ENCODE measurements around the gene SAGE1. TPM values are rescaled to one million over a fixed set of nuclear protein-coding genes. Genes with fewer than 3 reads are reported as not detected.

Gene SAGE1
- total and polyA plus RNA-seq, 2 of the 8 experiments (the other 6 are each of a cell fraction or from before 2014, with no cell fraction given): not detected

DNA sequence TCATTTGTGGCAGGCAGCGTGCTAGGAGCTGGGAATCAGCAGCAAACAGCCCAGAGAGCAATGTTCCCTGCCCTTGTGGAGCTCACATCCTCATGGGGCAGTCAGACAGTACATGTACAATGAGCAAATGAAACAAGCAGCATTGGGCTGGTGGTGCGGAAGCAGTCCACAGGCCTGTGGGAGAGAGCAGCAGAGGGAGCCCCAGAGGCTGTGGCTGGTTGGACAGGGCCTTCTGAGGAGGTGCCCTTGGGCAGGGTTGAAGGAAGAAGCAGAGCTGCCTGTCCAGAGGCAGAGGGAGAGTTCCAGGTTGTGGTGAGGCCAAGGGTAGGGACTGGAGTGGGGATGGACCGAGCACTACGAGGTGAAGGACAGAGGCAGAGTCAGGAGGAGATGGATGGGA lies 57.8 kb downstream of the SAGE1 start:
- H3K36me3 ChIP-seq (ENCODE audit: control insufficient read depth in 2 of 4, insufficient read depth in 4 of 4, low read length in 3 of 4): no peaks in the 10 kb centered on the region
- H2BK12ac ChIP-seq (ENCODE audit: low read depth, low read length): no peak overlapping the region
- H2AFZ ChIP-seq (ENCODE audit: low read length): no peak overlapping the region
- no peaks in the 10 kb centered on the region for H3K27me3 ChIP-seq (replicated peaks in 1 of 4; ENCODE audit: control insufficient read depth in 3 of 4, extremely low read depth in 1 of 4, insufficient read depth in 3 of 4, low read length in 3 of 4)
- 83% methylated on average over 2 of the region's 4 CpGs; no CpG with 5 or more reads in 1 of the 2 experiments for WGBS, 2 experiments (ENCODE audit: extremely low coverage in 1 of 2, insufficient coverage in 1 of 2, insufficient read length in 1 of 2, insufficient replicate concordance in 2 of 2, low coverage in 1 of 2, low lambda C conversion rate in 2 of 2, missing lambda C conversion rate in 1 of 2)
- no peaks in the 10 kb centered on the region for H3K4me1 ChIP-seq (replicated peaks in 1 of 4; ENCODE audit: control insufficient read depth in 3 of 4, insufficient read depth in 4 of 4, low read length in 3 of 4)
- H4K20me1 ChIP-seq (replicated peaks in 1 of 2; ENCODE audit: control insufficient read depth in 1 of 2, insufficient read depth in 2 of 2, low read length in 2 of 2): no peaks in the 10 kb centered on the region
- H3K4me2 ChIP-seq (ENCODE audit: insufficient read depth in 1 of 2, low read depth in 2 of 2, low read length in 2 of 2): no peak overlapping the region
- no peak overlapping the region for H3K27ac ChIP-seq (ENCODE audit: low read depth, low read length)
- H2BK120ac ChIP-seq (replicated peaks; ENCODE audit: low read depth, low read length): no peak overlapping the region
- H4K8ac ChIP-seq (ENCODE audit: extremely low read depth, insufficient read depth, low read length): no peak overlapping the region
- no peaks in the 10 kb centered on the region for H3K23me2 ChIP-seq (ENCODE audit: low read depth, low read length)
- H3K4ac ChIP-seq (replicated peaks; ENCODE audit: insufficient read length, low read depth, low read length): no peak overlapping the region
- FAIRE-seq (no peak), DNase-seq (ENCODE audit: low read depth in 1 of 2, low spot score in 2 of 2) (no peak)
- H3K23ac ChIP-seq (ENCODE audit: insufficient read length): no peak overlapping the region
- H2BK5ac ChIP-seq (ENCODE audit: low read depth, low read length): no peak overlapping the region
- no peak overlapping the region for H4K91ac ChIP-seq (replicated peaks; ENCODE audit: insufficient read length, low read length)
- H3K18ac ChIP-seq (ENCODE audit: extremely low read depth, low read length): no peak overlapping the region
- H3K14ac ChIP-seq (ENCODE audit: insufficient read length): no peak overlapping the region
- no peak overlapping the region for H2BK20ac ChIP-seq (ENCODE audit: low read length)
- CTCF ChIA-PET (ENCODE audit: partially characterized antibody): interaction anchor here (1.0 kb wide), 1 partner anchor 19 kb away, joined by 3 read pairs; no protein-coding TSS in a partner anchor
- H3K79me2 ChIP-seq (ENCODE audit: control insufficient read depth in 1 of 2, insufficient read depth in 2 of 2, low read length in 2 of 2): no peaks in the 10 kb centered on the region
- H2AK5ac ChIP-seq (ENCODE audit: low read depth, low read length): no peak overlapping the region
- no peak overlapping the region for H2BK15ac ChIP-seq (ENCODE audit: low read length)
- POLR2A ChIA-PET (ENCODE audit: partially characterized antibody): no interaction called here
- no peak overlapping the region for H3K56ac ChIP-seq (replicated peaks; ENCODE audit: insufficient read length, low read depth, low read length)
- no peaks in the 10 kb centered on the region; a peak in 1 of 4 replicates for H3K9me3 ChIP-seq (ENCODE audit: insufficient read depth in 2 of 2, low read depth in 1 of 2, low read length in 1 of 2)
- no peaks in the 10 kb centered on the region for H3K79me1 ChIP-seq (ENCODE audit: low read depth, low read length)
- no peak overlapping the region for H3K9ac ChIP-seq (replicated peaks in 1 of 4; ENCODE audit: extremely low read depth in 1 of 4, low read depth in 3 of 4, low read length in 3 of 4)
- H4K5ac ChIP-seq (ENCODE audit: insufficient read length, low read depth, low read length): no peak overlapping the region
- no peak overlapping the region for H3K4me3 ChIP-seq (ENCODE audit: extremely low read depth in 1 of 4, insufficient read depth in 2 of 4, low read depth in 3 of 4, low read length in 4 of 4)
- TF ChIP-seq RAD21 (IDR thresholded peaks at IDR 0.05 in 1 of 2, conservative IDR thresholded peaks at IDR 0.05 in 1 of 2; ENCODE audit: low read depth in 2 of 2, low read length in 2 of 2) (no peak), CHD2 (IDR thresholded peaks at IDR 0.05; ENCODE audit: low read length) (no peak), EZH2 (IDR thresholded peaks at IDR 0.05; ENCODE audit: low read depth, low read length, severe bottlenecking) (no peak), JUN (IDR thresholded peaks at IDR 0.05; ENCODE audit: low read depth, low read length) (no peak), SIN3A (conservative IDR thresholded peaks at IDR 0.05 in 1 of 2, IDR thresholded peaks at IDR 0.05 in 1 of 2; ENCODE audit: low read depth in 1 of 2, low read length in 2 of 2) (no peak), HDAC2 (IDR thresholded peaks at IDR 0.05; ENCODE audit: borderline replicate concordance in 1 of 2, low read depth in 2 of 2, low read length in 2 of 2) (no peak), FOSL1 (IDR thresholded peaks at IDR 0.05; ENCODE audit: insufficient read depth, low read depth, low read length) (no peak), SUZ12 (IDR thresholded peaks at IDR 0.05; ENCODE audit: low read length) (no peak), ASH2L (IDR thresholded peaks at IDR 0.05; ENCODE audit: low read length) (no peak)
- TF ChIP-seq, protein P1, sequence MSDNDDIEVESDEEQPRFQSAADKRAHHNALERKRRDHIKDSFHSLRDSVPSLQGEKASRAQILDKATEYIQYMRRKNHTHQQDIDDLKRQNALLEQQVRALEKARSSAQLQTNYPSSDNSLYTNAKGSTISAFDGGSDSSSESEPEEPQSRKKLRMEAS (IDR thresholded peaks at IDR 0.05): no peak
- TF ChIP-seq, protein P2, sequence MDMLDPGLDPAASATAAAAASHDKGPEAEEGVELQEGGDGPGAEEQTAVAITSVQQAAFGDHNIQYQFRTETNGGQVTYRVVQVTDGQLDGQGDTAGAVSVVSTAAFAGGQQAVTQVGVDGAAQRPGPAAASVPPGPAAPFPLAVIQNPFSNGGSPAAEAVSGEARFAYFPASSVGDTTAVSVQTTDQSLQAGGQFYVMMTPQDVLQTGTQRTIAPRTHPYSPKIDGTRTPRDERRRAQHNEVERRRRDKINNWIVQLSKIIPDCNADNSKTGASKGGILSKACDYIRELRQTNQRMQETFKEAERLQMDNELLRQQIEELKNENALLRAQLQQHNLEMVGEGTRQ (IDR thresholded peaks at IDR 0.05; ENCODE audit: low read length): no peak
